NCI-H1048 (cell line): Measurements from ENCODE around the gene NRN1L.
"Not testable (repeated sequence)": the region's sequence is repeated elsewhere in the genome, so short reads cannot be mapped to it uniquely, and the experiment has no call there.

Experiments used
- DNase-seq: peaks from one replicate; lab custom pipeline; 2025; lab: John Stamatoyannopoulos, UW

The NRN1L gene

GRCh38 chr16:67884684-67885083, at the start of gene NRN1L:
Gene NRN1L (plus strand): TSS chr16:67884885. CDS start chr16:67884904, 19 bp downstream.
- DNase-seq, result peak; percentile 38

- not testable (repeated sequence) for DNase-seq
Observed at GRCh38 chr16:67837190-67837589, 47.5 kb upstream of the NRN1L start.

DNA sequence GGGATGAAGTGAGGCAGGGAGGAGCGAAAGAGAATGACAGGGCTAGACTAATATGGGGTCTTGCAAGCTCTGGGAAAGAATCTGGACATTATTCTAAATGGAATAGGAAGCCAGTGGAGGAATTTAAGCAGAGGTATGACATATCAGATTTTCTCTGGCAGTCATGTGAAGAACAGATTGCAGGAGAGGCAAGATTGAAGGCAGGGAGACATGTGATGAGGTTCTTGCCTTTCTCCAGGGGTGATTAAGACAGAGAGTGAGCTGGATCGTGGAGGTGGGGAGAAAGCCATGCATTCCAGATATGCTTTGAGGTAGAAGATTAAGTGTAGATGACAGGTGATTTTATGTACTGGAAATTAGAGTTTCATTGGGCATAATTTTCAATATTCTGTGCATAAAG, 46.9 kb upstream of the NRN1L start:
- no peak for DNase-seq

- no peak for DNase-seq
Observed at GRCh38 chr16:67841198-67841815, 43.4 kb upstream of the NRN1L start.

DNA sequence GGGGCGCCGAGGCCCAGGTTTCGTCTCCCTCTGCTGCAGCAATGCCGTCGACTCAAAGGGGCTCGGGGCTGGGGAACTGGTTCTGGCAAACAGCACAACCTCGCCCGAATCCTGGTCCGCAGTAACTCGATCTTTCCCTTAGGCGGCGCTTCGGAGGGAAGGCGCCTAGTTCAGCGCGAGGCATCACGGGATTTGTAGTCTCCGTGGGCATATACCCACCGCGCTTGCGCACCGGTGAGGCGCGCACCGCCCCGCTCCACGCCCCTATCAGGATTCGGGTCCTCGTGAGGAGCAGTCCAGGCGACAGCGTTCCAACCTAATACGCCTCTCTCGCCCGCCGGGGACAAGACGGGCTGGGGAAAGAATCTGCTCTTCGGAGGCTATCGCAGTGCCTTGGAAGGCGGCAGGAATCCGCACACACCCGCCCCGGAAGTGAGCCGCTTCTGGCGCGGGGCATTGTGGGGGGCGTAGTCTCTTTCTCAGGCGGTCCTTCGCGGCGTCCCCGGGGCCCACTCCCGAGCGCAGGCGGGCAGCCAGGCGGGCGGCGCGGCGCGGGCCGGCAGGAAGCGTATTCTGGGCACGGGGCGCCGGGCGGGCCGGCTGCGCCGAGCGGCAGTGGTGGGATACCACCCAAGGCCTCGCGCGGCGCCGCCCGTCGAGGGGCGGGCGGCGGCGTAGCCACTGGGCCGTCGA, 42.7 kb upstream of the NRN1L start, which contains the start of gene THAP11:
THAP11 (plus strand) TSS at position 505 of the 693 bp plus-strand sequence. CDS start 235 bp downstream, outside the sequence.
- peak; percentile 39 for DNase-seq

DNA sequence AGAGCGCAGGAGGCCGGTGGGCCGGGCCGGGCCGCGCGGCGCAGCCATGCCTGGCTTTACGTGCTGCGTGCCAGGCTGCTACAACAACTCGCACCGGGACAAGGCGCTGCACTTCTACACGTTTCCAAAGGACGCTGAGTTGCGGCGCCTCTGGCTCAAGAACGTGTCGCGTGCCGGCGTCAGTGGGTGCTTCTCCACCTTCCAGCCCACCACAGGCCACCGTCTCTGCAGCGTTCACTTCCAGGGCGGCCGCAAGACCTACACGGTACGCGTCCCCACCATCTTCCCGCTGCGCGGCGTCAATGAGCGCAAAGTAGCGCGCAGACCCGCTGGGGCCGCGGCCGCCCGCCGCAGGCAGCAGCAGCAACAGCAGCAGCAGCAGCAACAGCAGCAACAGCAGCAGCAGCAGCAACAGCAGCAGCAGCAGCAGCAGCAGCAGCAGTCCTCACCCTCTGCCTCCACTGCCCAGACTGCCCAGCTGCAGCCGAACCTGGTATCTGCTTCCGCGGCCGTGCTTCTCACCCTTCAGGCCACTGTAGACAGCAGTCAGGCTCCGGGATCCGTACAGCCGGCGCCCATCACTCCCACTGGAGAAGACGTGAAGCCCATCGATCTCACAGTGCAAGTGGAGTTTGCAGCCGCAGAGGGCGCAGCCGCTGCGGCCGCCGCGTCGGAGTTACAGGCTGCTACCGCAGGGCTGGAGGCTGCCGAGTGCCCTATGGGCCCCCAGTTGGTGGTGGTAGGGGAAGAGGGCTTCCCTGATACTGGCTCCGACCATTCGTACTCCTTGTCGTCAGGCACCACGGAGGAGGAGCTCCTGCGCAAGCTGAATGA, 42.0 kb upstream of the NRN1L start:
- DNase-seq, result no peak

- no peak for DNase-seq
Observed at GRCh38 chr16:67843343-67843765, 41.3 kb upstream of the NRN1L start.

- no peak for DNase-seq
Observed at GRCh38 chr16:67844497-67844896, 40.2 kb upstream of the NRN1L start.

DNA sequence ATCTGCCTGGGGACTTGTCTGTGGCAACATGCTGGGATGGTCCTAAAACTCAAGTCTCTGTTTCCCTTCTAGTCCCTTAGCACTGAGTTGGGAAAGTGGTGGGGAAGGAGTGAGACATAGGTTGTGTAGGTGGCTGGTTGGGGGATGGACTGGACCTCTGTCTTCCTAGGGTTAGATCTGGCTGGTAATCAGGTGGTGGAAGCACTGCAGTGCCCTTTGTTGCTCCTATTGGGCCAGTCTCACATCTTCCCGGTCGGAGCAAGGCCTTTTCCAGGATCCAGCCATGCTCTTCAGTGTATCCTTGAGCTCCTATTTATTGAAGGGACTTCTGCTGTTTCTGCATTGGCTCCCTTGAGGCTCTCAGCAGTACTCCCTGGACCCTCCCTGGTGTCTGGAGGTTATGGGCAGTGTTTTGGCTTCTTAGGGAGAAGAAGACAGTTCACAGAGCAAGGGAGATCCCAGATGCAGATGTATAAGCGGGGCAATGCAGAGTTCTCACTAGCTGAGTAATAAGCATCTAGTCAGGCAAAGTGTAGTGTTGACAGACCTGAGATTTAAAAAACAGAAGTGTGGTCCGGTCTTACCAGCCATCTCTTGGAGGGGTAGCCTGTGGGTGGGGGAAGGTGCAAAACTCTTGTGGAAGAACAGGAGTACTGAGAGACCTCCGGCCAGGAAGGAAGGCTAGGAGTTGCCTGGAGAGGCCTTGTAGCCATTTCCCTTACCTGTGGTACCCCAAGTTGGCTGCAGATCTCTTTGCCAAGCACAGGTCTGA, 39.2 kb upstream of the NRN1L start:
- DNase-seq, result no peak

- no peak for DNase-seq
Observed at GRCh38 chr16:67846063-67846319, 38.7 kb upstream of the NRN1L start.

- peak; percentile 70 for DNase-seq
Observed at GRCh38 chr16:67846320-67847063, 38.2 kb upstream of the NRN1L start, which contains the start of gene NUTF2. Gene NUTF2 (plus strand): TSS chr16:67846933. CDS start chr16:67865131, 18,198 bp downstream.

- DNase-seq, result no peak
Observed at GRCh38 chr16:67847064-67847861, 37.4 kb upstream of the NRN1L start, which contains the start of gene CENPT. Gene CENPT (minus strand): TSS chr16:67847693. CDS start chr16:67833859, 13,834 bp downstream.

GRCh38 chr16:67848118-67848517, 36.6 kb upstream of the NRN1L start:
- no peak for DNase-seq

- no peak for DNase-seq
Observed at GRCh38 chr16:67853670-67854069, 31.0 kb upstream of the NRN1L start.

GRCh38 chr16:67855789-67856188, 28.9 kb upstream of the NRN1L start:
- no peak for DNase-seq

DNA sequence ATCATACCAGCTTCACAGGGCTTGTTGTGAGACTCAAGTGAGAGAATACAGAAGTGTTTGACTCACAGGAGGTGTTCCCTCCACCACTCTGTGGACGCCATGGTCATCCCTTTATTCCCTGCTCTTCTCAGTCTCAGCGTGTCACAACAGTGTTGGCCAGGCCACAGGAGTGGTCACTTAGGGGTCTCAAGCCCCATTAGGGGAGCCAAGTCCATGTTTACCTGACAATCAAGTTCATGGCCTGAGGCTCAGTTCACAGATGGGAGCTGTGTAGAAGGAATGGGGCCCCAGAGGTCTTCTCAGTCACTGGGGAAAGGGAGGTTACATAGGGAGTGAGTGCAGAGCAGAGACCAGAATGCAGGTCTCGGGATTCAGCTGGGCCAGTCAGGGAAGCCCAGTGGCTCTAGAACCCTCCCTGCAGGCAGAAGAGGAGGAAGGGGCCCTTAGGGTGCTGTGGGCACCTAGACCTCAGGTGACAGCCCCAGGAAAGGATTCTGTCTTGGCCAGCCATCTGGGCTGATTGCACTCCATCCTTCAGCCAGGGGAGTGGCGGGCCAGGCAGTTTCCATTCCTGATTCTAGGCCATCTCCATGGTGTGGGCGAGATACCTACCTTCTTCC, 27.6 kb upstream of the NRN1L start:
- DNase-seq, result no peak

GRCh38 chr16:67857547-67858233, 27.0 kb upstream of the NRN1L start:
- DNase-seq, result no peak

DNA sequence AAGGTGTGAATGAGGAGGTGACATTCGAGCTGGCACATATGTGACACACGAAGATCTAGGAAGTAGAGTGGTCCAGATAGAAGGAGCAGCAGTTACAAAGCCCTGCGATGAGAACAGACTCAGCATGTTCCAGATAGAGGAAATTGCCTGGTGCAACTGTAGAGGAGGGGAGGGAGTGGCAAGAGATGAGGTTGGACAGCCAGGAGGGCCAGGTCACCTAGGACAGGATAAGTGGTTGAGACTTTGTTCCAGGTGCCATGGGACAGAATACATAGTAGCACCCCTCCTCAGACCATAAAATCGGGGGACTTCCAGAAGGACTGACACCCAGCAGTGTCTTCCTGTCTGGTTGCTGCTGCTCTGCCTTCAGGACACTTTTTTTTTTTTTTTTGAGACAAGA, 26.2 kb upstream of the NRN1L start:
- DNase-seq, result no peak
